NCI-H2107 (cell line): ENCODE measurements around the gene TEX10.

Experiments used
- DNase-seq: peaks from one replicate; lab custom pipeline; 2025; lab: John Stamatoyannopoulos, UW

Gene TEX10

GRCh38 chr9:100284247-100284646 is 68.5 kb downstream of the TEX10 start:
- DNase-seq, result no peak

GRCh38 chr9:100282388-100282719 is 70.4 kb downstream of the TEX10 start:
- no peak for DNase-seq

- no peak for DNase-seq
Observed at GRCh38 chr9:100281676-100282387, 70.9 kb downstream of the TEX10 start.

DNA sequence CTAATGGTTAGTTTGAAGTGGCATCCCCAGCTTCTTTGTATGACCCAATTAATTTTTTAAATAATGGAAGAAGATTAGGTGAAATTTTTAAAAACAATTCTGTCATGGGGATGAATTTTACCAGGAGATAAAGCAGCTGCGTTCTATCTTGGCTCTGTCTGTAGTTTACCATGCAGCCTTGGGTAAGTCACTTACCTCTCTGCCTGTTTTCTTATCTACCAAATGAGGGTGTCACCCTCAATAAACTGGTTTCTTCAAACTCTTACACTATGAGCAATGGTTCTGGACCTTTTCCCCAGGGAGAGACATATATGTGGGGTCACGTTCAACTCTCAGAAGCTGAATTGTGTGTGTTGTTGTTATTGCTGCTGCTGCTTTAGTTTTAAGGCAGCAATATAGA is 71.7 kb downstream of the TEX10 start:
- DNase-seq, result no peak

DNA sequence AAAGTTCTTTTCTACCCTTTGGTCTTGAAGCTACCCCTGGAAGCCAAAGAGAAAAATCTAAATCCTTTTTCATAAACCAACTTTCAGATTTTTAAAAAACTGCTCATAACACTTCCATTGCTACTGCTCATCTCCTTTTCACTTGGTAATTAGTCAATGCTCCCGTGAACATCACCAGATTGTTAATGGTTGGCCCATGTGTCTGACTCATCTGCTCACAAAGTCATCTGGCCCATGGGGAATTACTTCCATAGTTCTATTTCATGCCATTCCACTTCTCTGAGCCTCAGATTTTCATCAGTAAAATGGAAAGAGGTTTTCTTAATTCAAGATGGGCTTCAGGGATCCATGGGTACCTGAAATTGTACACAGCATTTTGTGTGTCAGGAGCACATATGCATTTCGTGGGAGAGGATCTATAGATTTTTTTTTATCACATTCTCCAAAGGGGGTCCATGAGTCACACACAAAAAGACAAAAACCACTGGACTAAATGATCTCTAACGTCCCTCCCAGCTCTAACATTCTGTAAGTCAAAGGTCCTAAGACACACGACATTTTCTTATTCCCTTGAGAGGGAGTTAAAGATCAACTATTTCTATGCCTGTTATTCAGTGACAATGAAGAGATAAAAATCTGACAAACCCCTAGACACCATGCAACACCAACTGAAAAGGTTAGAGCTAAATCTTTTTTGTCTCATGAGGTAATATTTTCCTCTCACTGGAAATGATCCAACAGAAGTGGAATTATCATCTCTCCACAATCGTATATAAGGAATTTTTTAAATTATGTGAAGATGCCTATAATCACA is 75.4 kb downstream of the TEX10 start:
- DNase-seq, result no peak

DNA sequence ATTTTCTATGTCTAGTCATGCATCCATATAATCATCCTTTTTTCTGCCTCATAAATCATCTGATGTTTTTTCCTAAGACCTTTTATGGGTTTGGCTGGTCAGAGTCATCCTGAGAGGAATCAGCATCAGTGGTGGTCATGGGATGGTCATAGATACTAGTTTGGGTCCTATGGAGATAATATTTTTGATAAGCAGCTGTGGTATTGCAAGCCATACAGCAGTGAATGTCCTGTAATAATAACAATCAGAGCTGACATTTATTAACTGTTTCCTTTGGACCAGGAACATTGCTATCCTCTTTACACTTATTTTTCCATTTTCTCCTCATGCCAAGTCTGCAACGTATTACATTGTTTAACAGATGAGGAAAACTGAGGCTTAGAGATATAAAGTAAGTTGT is 83.1 kb downstream of the TEX10 start:
- DNase-seq, result no peak

DNA sequence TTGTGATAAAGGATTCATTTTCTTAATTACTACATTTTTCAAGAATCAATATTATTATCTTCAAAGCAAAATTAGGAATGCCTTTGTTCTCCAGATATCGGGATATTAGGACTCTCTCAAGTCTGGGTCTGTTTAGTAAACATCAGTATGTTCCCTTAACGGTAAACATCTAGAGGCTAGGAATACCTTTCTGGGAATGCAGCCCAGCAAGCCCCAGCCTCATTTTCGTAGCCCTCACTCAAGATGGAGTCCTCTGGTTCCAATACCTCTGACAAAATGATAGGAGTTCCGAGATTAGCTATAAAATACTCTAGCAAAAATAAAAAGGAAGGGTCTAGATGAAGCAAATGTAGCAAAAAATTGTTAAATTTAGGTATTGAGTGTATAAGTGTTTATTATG is 84.5 kb downstream of the TEX10 start:
- DNase-seq, result no peak

DNA sequence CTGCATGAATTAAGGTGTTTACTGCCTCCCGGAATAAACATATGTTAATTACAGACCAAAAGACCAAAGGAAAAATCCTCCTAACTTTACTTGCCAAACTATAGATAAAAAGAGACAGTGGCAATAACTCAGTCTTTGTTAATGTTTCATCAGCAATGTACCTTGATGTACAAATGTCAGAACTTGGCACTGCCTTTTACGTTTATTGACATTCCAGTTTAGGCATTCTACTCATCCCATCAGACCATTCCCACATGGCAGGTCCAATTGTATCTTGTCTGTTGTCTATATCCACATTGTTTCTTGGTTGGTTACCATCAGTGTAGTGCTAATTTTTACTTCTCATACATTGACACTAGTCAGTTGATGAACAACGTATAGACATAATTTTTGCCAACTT is 85.5 kb downstream of the TEX10 start:
- no peak for DNase-seq
